HUES48 (cell line): ENCODE data around the gene CDH13.

Experiments used
- H3K27ac ChIP-seq: one replicate; pipeline ENCODE4 v1.7.0; 2013; ENCODE audit warnings: low read depth, low read length, inconsistent platforms
- H3K27me3 ChIP-seq: 2 replicates; pipeline ENCODE4 v1.6.1; 2013; ENCODE audit warnings: mild to moderate bottlenecking, low read length; ENCODE audit not compliant: control insufficient read depth, insufficient read depth
- H3K36me3 ChIP-seq: 2 replicates; pipeline ENCODE4 v1.6.1; 2013; ENCODE audit warnings: low read length; ENCODE audit not compliant: control insufficient read depth, insufficient read depth
- H3K4me1 ChIP-seq: 2 replicates; pipeline ENCODE4 v1.6.1; 2013; ENCODE audit warnings: mild to moderate bottlenecking, low read length; ENCODE audit not compliant: control insufficient read depth, insufficient read depth
- H3K4me3 ChIP-seq: 2 replicates; pipeline ENCODE4 v1.5.1; 2013; ENCODE audit warnings: mild to moderate bottlenecking, low read depth, low read length
- H3K9ac ChIP-seq: 2 replicates; pipeline ENCODE4 v1.6.1; 2013; ENCODE audit warnings: mild to moderate bottlenecking, low read depth, low read length, moderate library complexity
- H3K9me3 ChIP-seq: 2 replicates; pipeline ENCODE4 v1.6.1; 2013; ENCODE audit warnings: low read length; ENCODE audit not compliant: control insufficient read depth, insufficient read depth

Gene CDH13

GRCh38 chr16:83730812-83731211 is 1104.0 kb downstream of the CDH13 start:
- no peak overlapping the region for H3K4me3 ChIP-seq
- no peak overlapping the region for H3K9ac ChIP-seq
- peaks cover 14% of the 10 kb centered on the region for H3K9me3 ChIP-seq
- H3K27ac ChIP-seq = no peak overlapping the region
- H3K36me3 ChIP-seq = no peaks in the 10 kb centered on the region
- H3K4me1 ChIP-seq = peaks cover 3% of the 10 kb centered on the region; the same call in 1 of the 2 replicates
- no peaks in the 10 kb centered on the region for H3K27me3 ChIP-seq

GRCh38 chr16:83732536-83732935 is 1105.8 kb downstream of the CDH13 start:
- H3K27me3 ChIP-seq = no peaks in the 10 kb centered on the region
- no peaks in the 10 kb centered on the region for H3K36me3 ChIP-seq
- H3K9me3 ChIP-seq = peaks cover 14% of the 10 kb centered on the region
- peaks cover 2% of the 10 kb centered on the region; the same call in 1 of the 2 replicates for H3K4me1 ChIP-seq
- H3K4me3 ChIP-seq = no peak overlapping the region
- H3K9ac ChIP-seq = no peak overlapping the region
- no peak overlapping the region for H3K27ac ChIP-seq

GRCh38 chr16:83733301-83733700 is 1106.5 kb downstream of the CDH13 start:
- Histone ChIP-seq H3K27me3 (no peaks in the 10 kb centered on the region), H3K4me3 (no peak overlapping the region), H3K9me3 (peaks cover 14% of the 10 kb centered on the region), H3K27ac (no peak overlapping the region), H3K4me1 (no peaks in the 10 kb centered on the region), H3K9ac (no peak overlapping the region), H3K36me3 (no peaks in the 10 kb centered on the region)

GRCh38 chr16:83734136-83734535 is 1107.4 kb downstream of the CDH13 start:
- H3K4me1 ChIP-seq = no peaks in the 10 kb centered on the region
- H3K27me3 ChIP-seq = no peaks in the 10 kb centered on the region
- H3K9me3 ChIP-seq = peaks cover 14% of the 10 kb centered on the region
- no peaks in the 10 kb centered on the region for H3K36me3 ChIP-seq
- H3K27ac ChIP-seq = no peak overlapping the region
- no peak overlapping the region for H3K9ac ChIP-seq
- H3K4me3 ChIP-seq = no peak overlapping the region

- Histone ChIP-seq H3K9me3 (peaks cover 14% of the 10 kb centered on the region), H3K36me3 (no peaks in the 10 kb centered on the region), H3K27ac (no peak overlapping the region), H3K4me1 (no peaks in the 10 kb centered on the region), H3K4me3 (no peak overlapping the region), H3K27me3 (no peaks in the 10 kb centered on the region), H3K9ac (no peak overlapping the region)
Observed at GRCh38 chr16:83737729-83738354, 1111.1 kb downstream of the CDH13 start.

- no peak overlapping the region for H3K9ac ChIP-seq
- no peak overlapping the region for H3K4me3 ChIP-seq
- no peaks in the 10 kb centered on the region for H3K27me3 ChIP-seq
- H3K9me3 ChIP-seq = peaks cover 10% of the 10 kb centered on the region
- no peak overlapping the region for H3K27ac ChIP-seq
- H3K4me1 ChIP-seq = no peaks in the 10 kb centered on the region
- H3K36me3 ChIP-seq = no peaks in the 10 kb centered on the region
Observed at GRCh38 chr16:83738923-83739503, 1112.2 kb downstream of the CDH13 start.

GRCh38 chr16:83742124-83742899 is 1115.5 kb downstream of the CDH13 start:
- no peak overlapping the region for H3K27ac ChIP-seq
- H3K9ac ChIP-seq = no peak overlapping the region
- H3K27me3 ChIP-seq = no peaks in the 10 kb centered on the region
- H3K4me3 ChIP-seq = no peak overlapping the region
- H3K4me1 ChIP-seq = no peaks in the 10 kb centered on the region
- no peaks in the 10 kb centered on the region for H3K36me3 ChIP-seq
- H3K9me3 ChIP-seq = no peaks in the 10 kb centered on the region

- no peaks in the 10 kb centered on the region for H3K9me3 ChIP-seq
- no peak overlapping the region for H3K4me3 ChIP-seq
- H3K36me3 ChIP-seq = no peaks in the 10 kb centered on the region
- no peak overlapping the region for H3K27ac ChIP-seq
- no peak overlapping the region for H3K9ac ChIP-seq
- no peaks in the 10 kb centered on the region for H3K27me3 ChIP-seq
- no peaks in the 10 kb centered on the region for H3K4me1 ChIP-seq
Observed at GRCh38 chr16:83743241-83743640, 1116.5 kb downstream of the CDH13 start.

GRCh38 chr16:83743720-83744119 is 1117.0 kb downstream of the CDH13 start:
- no peak overlapping the region for H3K27ac ChIP-seq
- H3K4me3 ChIP-seq = no peak overlapping the region

GRCh38 chr16:83744441-83744981 is 1117.7 kb downstream of the CDH13 start:
- Histone ChIP-seq H3K4me3 (no peak overlapping the region), H3K36me3 (no peaks in the 10 kb centered on the region), H3K9ac (no peak overlapping the region), H3K27ac (no peak overlapping the region), H3K9me3 (no peaks in the 10 kb centered on the region), H3K4me1 (no peaks in the 10 kb centered on the region), H3K27me3 (no peaks in the 10 kb centered on the region)

More at GRCh38 chr16:83743720-83744119, 1117.0 kb downstream of the CDH13 start:
- no peaks in the 10 kb centered on the region for H3K9me3 ChIP-seq
- no peaks in the 10 kb centered on the region for H3K4me1 ChIP-seq
- H3K36me3 ChIP-seq = no peaks in the 10 kb centered on the region
- no peaks in the 10 kb centered on the region for H3K27me3 ChIP-seq
- H3K9ac ChIP-seq = no peak overlapping the region

- no peak overlapping the region for H3K27ac ChIP-seq
- H3K4me1 ChIP-seq = no peaks in the 10 kb centered on the region
- H3K4me3 ChIP-seq = no peak overlapping the region
- H3K9ac ChIP-seq = no peak overlapping the region
- no peaks in the 10 kb centered on the region for H3K9me3 ChIP-seq
- H3K27me3 ChIP-seq = no peaks in the 10 kb centered on the region
- H3K36me3 ChIP-seq = no peaks in the 10 kb centered on the region
Observed at GRCh38 chr16:83746611-83747010, 1119.8 kb downstream of the CDH13 start.
